ENCODE data around the gene MACROH2A2. TPM values are rescaled to one million over a fixed set of nuclear protein-coding genes. Genes with fewer than 3 reads are reported as not detected.

Gene MACROH2A2
- total RNA-seq, 1 donor from 2014 or later: not detected

DNA sequence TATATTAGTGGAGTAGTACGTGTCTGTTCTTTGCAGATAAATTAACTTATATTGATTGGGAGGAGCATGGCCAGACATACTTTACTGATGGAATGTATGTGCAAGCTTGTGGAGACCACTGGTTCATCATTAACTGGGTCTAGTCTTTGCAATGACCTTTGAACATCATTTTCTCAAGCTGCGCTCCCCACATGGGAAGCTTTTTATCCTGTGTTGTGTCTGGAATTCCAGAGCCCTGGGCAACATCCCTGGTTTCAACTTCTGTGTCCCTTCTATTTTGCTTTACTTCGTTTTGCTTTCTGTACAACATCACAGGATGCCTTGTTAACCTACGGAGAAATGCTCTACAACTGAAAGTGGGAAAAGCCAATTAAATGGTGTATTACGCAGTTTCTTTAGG lies 38.3 kb downstream of the MACROH2A2 start:
- H3K4me3 Mint-ChIP-seq: no peak overlapping the region
- no peaks in the 10 kb centered on the region for H3K36me3 Mint-ChIP-seq (ENCODE audit: low read depth)
- TF ChIP-seq, protein P1, sequence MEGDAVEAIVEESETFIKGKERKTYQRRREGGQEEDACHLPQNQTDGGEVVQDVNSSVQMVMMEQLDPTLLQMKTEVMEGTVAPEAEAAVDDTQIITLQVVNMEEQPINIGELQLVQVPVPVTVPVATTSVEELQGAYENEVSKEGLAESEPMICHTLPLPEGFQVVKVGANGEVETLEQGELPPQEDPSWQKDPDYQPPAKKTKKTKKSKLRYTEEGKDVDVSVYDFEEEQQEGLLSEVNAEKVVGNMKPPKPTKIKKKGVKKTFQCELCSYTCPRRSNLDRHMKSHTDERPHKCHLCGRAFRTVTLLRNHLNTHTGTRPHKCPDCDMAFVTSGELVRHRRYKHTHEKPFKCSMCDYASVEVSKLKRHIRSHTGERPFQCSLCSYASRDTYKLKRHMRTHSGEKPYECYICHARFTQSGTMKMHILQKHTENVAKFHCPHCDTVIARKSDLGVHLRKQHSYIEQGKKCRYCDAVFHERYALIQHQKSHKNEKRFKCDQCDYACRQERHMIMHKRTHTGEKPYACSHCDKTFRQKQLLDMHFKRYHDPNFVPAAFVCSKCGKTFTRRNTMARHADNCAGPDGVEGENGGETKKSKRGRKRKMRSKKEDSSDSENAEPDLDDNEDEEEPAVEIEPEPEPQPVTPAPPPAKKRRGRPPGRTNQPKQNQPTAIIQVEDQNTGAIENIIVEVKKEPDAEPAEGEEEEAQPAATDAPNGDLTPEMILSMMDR (IDR thresholded peaks at IDR 0.05): no peak
- DNase-seq: no peak
- no peaks in the 10 kb centered on the region for H3K4me1 Mint-ChIP-seq
- CTCF ChIA-PET: no interaction called here
- H3K27ac Mint-ChIP-seq: no peak overlapping the region
- POLR2A ChIA-PET: no interaction called here
- no peaks in the 10 kb centered on the region for H3K9me3 Mint-ChIP-seq
- intact Hi-C loops (cut with micrococcal nuclease): no loop called here
- ATAC-seq (ENCODE audit: low read depth): no peak
- H3K27me3 Mint-ChIP-seq: peaks cover 4% of the 10 kb centered on the region

DNA sequence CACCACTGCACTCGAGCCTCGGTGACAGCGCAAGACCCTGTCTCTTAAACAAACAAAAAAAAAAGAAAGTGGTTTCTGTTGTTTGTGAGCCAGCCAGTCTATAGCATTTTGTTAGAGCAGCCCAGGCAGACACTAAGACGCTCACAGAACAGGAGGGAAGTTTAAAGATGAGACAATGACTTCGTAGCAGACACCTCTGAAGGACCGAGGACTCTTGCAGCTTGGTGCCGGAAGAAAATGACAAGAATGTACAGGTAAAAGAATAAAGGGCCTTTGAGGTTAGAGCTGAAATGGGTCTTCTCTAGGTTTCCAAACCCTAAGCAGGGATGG lies 39.7 kb downstream of the MACROH2A2 start:
- no peak overlapping the region for H3K4me3 Mint-ChIP-seq
- ATAC-seq (ENCODE audit: low read depth) (no peak), DNase-seq (no peak)
- ChIA-PET CTCF (no interaction called here), POLR2A (no interaction called here)
- intact Hi-C loops (cut with micrococcal nuclease): no loop called here
- H3K4me1 Mint-ChIP-seq: no peaks in the 10 kb centered on the region
- H3K27ac Mint-ChIP-seq: no peak overlapping the region
- no peaks in the 10 kb centered on the region for H3K9me3 Mint-ChIP-seq
- TF ChIP-seq, protein P1 (IDR thresholded peaks at IDR 0.05): no peak
- H3K27me3 Mint-ChIP-seq: peaks cover 4% of the 10 kb centered on the region
- H3K36me3 Mint-ChIP-seq (ENCODE audit: low read depth): no peaks in the 10 kb centered on the region

DNA sequence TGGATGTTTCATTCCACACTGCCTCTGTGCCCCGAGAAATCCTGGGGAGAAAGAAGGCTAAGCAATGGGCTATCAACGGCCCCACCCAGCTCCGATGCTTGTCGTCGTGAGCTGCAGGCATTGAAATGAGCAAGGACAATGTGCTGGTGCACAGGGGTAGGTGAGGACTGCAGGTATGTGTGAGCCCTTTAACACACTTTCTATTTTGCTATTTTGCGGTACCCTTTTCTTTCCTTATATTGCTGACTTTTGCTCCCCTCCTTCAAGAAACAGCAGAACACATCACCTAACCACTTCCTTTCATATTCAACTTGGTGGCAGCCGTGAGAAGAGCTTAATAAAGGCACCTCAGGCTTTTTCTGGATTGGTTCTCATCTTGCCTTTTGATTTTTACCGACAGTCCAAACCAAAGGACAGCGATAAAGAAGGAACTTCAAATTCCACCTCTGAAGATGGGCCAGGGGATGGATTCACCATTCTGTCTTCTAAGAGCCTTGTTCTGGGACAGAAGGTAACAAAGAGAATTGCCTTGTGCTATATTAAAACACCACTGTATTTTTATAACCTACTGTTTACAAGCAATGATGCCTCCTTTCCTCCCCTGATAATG lies 40.8 kb downstream of the MACROH2A2 start:
- no peak for ATAC-seq (ENCODE audit: low read depth)
- TF ChIP-seq, protein P1 (IDR thresholded peaks at IDR 0.05): no peak
- intact Hi-C loops (cut with micrococcal nuclease): no loop called here

DNA sequence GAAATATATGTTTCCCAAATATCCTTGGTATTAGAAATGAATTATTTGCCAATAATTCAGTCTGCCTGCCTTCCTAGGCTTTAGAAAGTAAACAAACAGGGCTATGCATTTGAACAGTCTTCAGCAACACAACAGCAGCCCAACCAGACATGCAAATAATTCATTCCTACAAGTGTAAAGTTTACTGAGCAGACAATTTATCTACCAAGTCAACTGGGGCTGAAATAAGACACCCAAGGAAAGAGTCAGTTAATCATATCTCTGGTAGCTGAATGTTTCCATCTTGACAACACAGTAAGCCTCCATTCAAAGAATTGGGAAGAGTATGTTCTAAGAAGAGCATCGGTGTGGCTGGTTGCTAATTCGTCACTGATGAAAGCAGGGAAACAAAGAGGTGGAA lies 41.6 kb downstream of the MACROH2A2 start:
- TF ChIP-seq, protein P1 (IDR thresholded peaks at IDR 0.05): no peak
- POLR2A ChIA-PET: no interaction called here
- Mint-ChIP-seq H3K4me3 (no peak overlapping the region), H3K27ac (no peak overlapping the region), H3K9me3 (no peaks in the 10 kb centered on the region), H3K4me1 (no peaks in the 10 kb centered on the region), H3K27me3 (peaks cover 4% of the 10 kb centered on the region), H3K36me3 (ENCODE audit: low read depth) (no peaks in the 10 kb centered on the region)
- intact Hi-C loops (cut with micrococcal nuclease): no loop called here
- no peak for DNase-seq
- no peak for ATAC-seq (ENCODE audit: low read depth)
- CTCF ChIA-PET: no interaction called here

More for the DNA sequence above, 40.8 kb downstream of the MACROH2A2 start:
- DNase-seq: no peak
- Mint-ChIP-seq H3K27ac (no peak overlapping the region), H3K27me3 (peaks cover 4% of the 10 kb centered on the region), H3K9me3 (no peaks in the 10 kb centered on the region), H3K4me3 (no peak overlapping the region), H3K4me1 (no peaks in the 10 kb centered on the region), H3K36me3 (ENCODE audit: low read depth) (no peaks in the 10 kb centered on the region)
- ChIA-PET POLR2A (no interaction called here), CTCF (no interaction called here)

DNA sequence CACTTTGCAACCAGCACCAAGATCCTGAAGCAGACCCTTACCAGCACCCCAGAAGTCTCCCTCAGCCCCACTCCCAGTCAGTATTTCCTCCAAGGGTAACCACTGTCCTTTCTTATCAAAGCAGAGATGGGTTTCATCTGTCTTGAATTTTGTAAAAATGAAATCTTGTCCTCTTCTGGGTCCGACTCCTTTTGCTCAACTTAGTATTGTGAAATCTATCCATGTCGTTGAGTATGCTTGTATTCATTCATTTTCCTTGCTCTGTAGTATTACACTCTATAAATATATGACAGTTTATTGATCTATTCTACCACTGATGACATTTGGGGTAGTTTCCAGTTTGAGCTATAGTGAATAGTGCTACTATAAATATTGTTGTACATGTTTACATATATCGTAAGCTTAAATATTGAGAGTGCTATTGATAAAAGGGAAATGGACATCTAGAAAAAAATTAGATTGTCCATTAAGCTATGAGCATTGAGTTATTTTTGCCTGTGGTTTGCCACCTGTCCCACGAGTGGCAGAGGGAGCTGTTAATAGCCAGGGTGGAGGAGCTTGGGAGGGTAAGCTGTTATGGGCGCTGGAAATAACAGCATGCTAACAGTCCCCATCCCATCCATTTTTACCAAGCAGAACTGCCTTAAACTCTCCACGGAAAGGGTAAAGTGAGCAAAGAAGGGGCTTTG lies 43.5 kb downstream of the MACROH2A2 start:
- Mint-ChIP-seq H3K36me3 (ENCODE audit: low read depth) (no peaks in the 10 kb centered on the region), H3K27me3 (peaks cover 4% of the 10 kb centered on the region), H3K4me3 (no peak overlapping the region), H3K4me1 (no peaks in the 10 kb centered on the region), H3K27ac (no peak overlapping the region), H3K9me3 (no peaks in the 10 kb centered on the region)
- ChIA-PET CTCF (interaction anchor here (1.8 kb wide), 1 partner anchor 20 kb away, joined by 8 read pairs; no protein-coding TSS in a partner anchor), POLR2A (no interaction called here)
- no peak for ATAC-seq (ENCODE audit: low read depth)
- DNase-seq: no peak
- intact Hi-C loops (cut with micrococcal nuclease): no loop called here
- TF ChIP-seq, protein P1 (IDR thresholded peaks at IDR 0.05): no peak
